Mesodermal cell (in vitro differentiated cells): ENCODE results near the gene IGSF9B.

Experiments
- H3K27ac ChIP-seq: 2 replicates; pipeline ENCODE4 v1.7.0; 2013; ENCODE audit warnings: mild to moderate bottlenecking, low read depth, low read length, moderate library complexity; ENCODE audit not compliant: severe bottlenecking
- H3K36me3 ChIP-seq: 2 replicates; pipeline ENCODE4 v1.7.1; 2013; ENCODE audit warnings: mild to moderate bottlenecking, low read length, moderate library complexity; ENCODE audit not compliant: control insufficient read depth, insufficient read depth
- H3K4me1 ChIP-seq: one replicate; pipeline ENCODE4 v1.7.1; 2013; ENCODE audit warnings: mild to moderate bottlenecking, low read length; ENCODE audit not compliant: insufficient read depth, control insufficient read depth, poor library complexity, severe bottlenecking
- H3K4me3 ChIP-seq: 2 replicates; pipeline ENCODE4 v1.7.0; 2013; ENCODE audit warnings: low read length, control low read depth, mild to moderate bottlenecking; ENCODE audit not compliant: insufficient read depth, poor library complexity, severe bottlenecking; ENCODE audit errors: extremely low read depth
- H3K9me3 ChIP-seq: 2 replicates; pipeline ENCODE4 v1.7.1; 2013; ENCODE audit warnings: mild to moderate bottlenecking, low read length, moderate library complexity; ENCODE audit not compliant: control insufficient read depth
- WGBS, 2 experiments: methylation state at CpG; one replicate each; pipeline ENCODE4 v1.1.5; 2013; ENCODE audit warnings: missing lambda C conversion rate in 2 of 2; ENCODE audit not compliant: insufficient coverage in 2 of 2; 5-methylcytosine and 5-hydroxymethylcytosine counted together

Gene IGSF9B

DNA sequence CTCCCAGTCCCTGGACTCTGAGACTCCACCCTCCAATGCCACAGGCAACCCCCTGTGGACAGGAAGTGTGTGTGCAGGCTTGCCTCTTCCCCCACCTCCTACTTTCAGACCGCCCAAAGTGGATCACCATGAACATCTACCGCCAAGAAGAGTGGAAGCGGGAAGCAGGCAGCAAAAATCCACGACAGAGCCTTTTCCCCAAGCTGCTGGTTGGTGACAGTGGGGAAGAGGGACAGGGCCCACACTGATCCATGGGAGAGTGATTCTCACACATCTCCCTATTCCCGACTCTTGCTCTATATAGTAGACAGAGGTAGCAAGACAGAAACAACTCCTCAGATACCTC, 58.0 kb downstream of the IGSF9B start:
- Histone ChIP-seq H3K27ac (no peak overlapping the region), H3K4me1 (peaks cover 10% of the 10 kb centered on the region), H3K9me3 (no peaks in the 10 kb centered on the region), H3K36me3 (no peaks in the 10 kb centered on the region), H3K4me3 (no peak overlapping the region)
- WGBS, 2 experiments: 94% methylated on average over 3 of the region's 5 CpGs; no CpG with 5 or more reads in 1 of the 2 experiments

- Histone ChIP-seq H3K4me3 (no peak overlapping the region), H3K27ac (no peak overlapping the region), H3K36me3 (no peaks in the 10 kb centered on the region), H3K4me1 (peaks cover 10% of the 10 kb centered on the region), H3K9me3 (no peaks in the 10 kb centered on the region)
- 86 to 91% methylated on average over 10 to 11 of the region's 17 CpGs for WGBS, 2 experiments
Measured at GRCh38 chr11:133898031-133898769, 58.6 kb downstream of the IGSF9B start.

GRCh38 chr11:133897331-133897650, 59.5 kb downstream of the IGSF9B start:
- Histone ChIP-seq H3K4me1 (peaks cover 10% of the 10 kb centered on the region), H3K27ac (no peak overlapping the region), H3K9me3 (no peaks in the 10 kb centered on the region), H3K4me3 (no peak overlapping the region), H3K36me3 (no peaks in the 10 kb centered on the region)
- WGBS, 2 experiments: 88 to 89% methylated on average over 10 of the region's 10 CpGs

DNA sequence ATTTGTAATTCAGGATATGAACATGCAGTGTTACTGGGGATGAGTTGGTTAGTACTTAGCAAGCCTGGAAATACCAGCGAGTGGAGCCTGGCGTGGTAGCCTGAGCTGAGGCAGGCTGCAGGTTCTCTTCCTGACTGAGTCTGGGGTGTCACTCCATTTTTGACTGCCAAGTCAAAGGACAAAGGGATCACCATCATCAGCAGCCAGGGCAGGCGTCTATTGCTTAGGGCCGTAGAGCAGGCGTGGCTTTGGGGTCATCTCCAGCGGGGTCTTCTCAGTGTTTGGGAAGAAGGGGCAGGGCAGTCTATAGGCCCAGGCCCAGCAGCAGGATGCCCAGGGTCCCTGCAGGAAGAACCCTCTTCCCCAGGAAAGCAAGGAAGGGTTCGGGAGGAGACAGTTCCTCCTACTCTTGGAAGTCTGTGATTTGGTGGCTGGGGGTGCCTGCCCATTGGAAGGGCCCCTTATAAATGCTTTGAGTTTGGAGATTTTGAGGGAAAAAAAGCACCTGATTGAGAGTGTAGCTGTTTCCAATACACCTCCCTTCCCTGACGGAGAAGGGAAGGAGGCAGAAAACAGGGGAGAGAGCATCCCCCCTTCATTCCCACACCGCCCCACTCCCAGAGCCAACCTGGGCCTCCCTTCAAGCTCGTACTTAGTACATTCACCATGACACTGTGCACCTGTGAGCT, 60.0 kb downstream of the IGSF9B start:
- Histone ChIP-seq H3K36me3 (no peaks in the 10 kb centered on the region), H3K27ac (no peak overlapping the region), H3K9me3 (no peaks in the 10 kb centered on the region), H3K4me1 (peaks cover 10% of the 10 kb centered on the region), H3K4me3 (no peak overlapping the region)
- WGBS, 2 experiments: 93 to 95% methylated on average over 7 to 9 of the region's 10 CpGs

GRCh38 chr11:133896028-133896427, 60.7 kb downstream of the IGSF9B start:
- H3K9me3 ChIP-seq: no peaks in the 10 kb centered on the region
- no peak overlapping the region for H3K4me3 ChIP-seq
- 71 to 79% methylated on average over 4 of the region's 7 CpGs for WGBS, 2 experiments
- peaks cover 10% of the 10 kb centered on the region for H3K4me1 ChIP-seq
- H3K27ac ChIP-seq: no peak overlapping the region
- H3K36me3 ChIP-seq: no peaks in the 10 kb centered on the region

DNA sequence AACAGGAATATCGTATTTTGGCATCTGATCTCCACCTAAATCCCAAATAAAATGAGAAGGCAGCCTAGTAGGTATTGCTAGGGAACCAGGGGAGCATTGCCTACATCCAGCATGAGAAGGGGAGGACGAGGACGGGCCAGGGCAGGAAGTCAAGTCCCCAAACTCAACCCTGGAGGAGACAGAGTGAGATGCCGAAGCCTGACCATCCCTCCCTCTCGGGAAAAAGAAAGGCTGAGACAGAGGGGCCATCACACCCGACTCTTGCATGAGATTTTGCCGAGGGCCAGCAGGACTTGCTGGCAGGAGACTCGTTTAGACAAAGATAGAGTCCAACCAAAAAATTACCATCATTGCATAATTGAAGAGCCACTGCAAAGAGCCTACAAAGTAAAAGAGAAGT, 61.2 kb downstream of the IGSF9B start:
- Histone ChIP-seq H3K4me1 (peaks cover 10% of the 10 kb centered on the region), H3K27ac (no peak overlapping the region), H3K4me3 (no peak overlapping the region), H3K9me3 (no peaks in the 10 kb centered on the region), H3K36me3 (no peaks in the 10 kb centered on the region)
- WGBS, 2 experiments: 56 to 78% methylated on average over 6 to 7 of the region's 8 CpGs

GRCh38 chr11:133895061-133895479, 61.7 kb downstream of the IGSF9B start:
- H3K9me3 ChIP-seq: no peaks in the 10 kb centered on the region
- no peaks in the 10 kb centered on the region for H3K36me3 ChIP-seq
- H3K4me1 ChIP-seq: peaks cover 10% of the 10 kb centered on the region
- H3K4me3 ChIP-seq: no peak overlapping the region
- WGBS, 2 experiments: 40 to 49% methylated on average over 5 of the region's 10 CpGs
- H3K27ac ChIP-seq: no peak overlapping the region

DNA sequence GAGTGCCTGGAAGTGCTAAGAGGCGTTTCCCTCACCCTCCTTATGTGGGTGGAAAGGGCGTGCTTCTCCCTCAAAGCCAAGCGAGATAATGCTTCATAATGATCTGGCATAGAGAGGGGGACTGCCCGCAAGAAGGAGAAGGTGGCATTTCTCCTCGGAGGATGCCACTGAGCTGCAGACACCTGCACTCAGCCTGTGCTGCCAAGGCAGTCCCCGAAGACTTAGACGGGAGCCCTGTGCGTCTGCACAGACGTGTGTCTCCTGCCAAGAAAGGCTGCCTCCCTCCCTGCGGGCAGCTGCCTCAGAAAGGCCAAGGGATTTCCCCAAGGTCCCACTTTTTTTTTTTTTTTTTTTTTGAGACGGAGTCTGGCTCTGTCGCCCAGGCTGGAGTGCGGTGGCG, 63.4 kb downstream of the IGSF9B start:
- Histone ChIP-seq H3K9me3 (no peaks in the 10 kb centered on the region), H3K27ac (no peak overlapping the region), H3K4me3 (no peak overlapping the region), H3K36me3 (no peaks in the 10 kb centered on the region), H3K4me1 (peaks cover 10% of the 10 kb centered on the region)
- WGBS, 2 experiments: 97 to 99% methylated on average over 5 to 7 of the region's 14 CpGs

- Histone ChIP-seq H3K27ac (no peak overlapping the region), H3K4me1 (peaks cover 10% of the 10 kb centered on the region), H3K36me3 (no peaks in the 10 kb centered on the region), H3K9me3 (no peaks in the 10 kb centered on the region), H3K4me3 (no peak overlapping the region)
- WGBS, 2 experiments: 90 to 97% methylated on average over 15 of the region's 19 CpGs
Measured at GRCh38 chr11:133892584-133893380, 64.0 kb downstream of the IGSF9B start.

DNA sequence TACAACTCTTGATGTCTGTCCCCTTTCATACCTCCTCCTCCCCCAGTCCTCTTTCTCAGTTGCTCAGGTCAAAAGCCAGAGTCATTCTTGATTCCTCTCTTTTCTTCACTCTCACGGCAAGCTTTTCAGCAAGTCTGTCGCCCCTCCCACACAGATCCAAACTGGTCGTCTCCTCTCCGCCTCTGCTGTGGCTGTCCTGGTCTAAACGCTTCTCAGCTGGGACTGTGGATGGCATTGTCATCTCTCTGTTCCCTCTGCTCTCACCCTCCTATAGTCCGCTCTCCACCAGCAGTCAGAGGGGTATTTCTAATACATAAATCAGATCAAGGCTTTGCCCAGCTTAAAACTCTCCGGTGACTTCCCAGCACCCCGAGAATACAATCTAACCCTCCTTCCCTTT, 64.6 kb downstream of the IGSF9B start:
- Histone ChIP-seq H3K27ac (no peak overlapping the region), H3K4me1 (peaks cover 10% of the 10 kb centered on the region), H3K36me3 (no peaks in the 10 kb centered on the region), H3K4me3 (no peak overlapping the region), H3K9me3 (no peaks in the 10 kb centered on the region)
- WGBS, 2 experiments: 81 to 82% methylated on average over 8 of the region's 8 CpGs
